Neural cell (in vitro differentiated cells): ENCODE data around the gene KLK4.

Experiments
- CTCF ChIP-seq: fragments of 450-650 bp; IDR thresholded peaks from 2 replicates; pipeline ENCODE4 v1.5.1; 2014; ENCODE audit warnings: antibody characterized with exemption, mild to moderate bottlenecking, moderate library complexity; ENCODE audit not compliant: poor library complexity, severe bottlenecking
- EZH2 ChIP-seq: fragments of 200-600, 300-800 bp; shearing (Covaris generic), sonication (generic); IDR thresholded peaks from 2 replicates; pipeline ENCODE4 v1.6.1; 2014; ENCODE audit warnings: antibody characterized with exemption, low read length, borderline replicate concordance, mild to moderate bottlenecking; ENCODE audit not compliant: insufficient read depth, poor library complexity, severe bottlenecking
- POLR2AphosphoS5 ChIP-seq: IDR thresholded peaks from 2 replicates; pipeline ENCODE4 v1.6.1; 2012
- RAD21 ChIP-seq: fragments of 450-650 bp; conservative IDR thresholded peaks from 2 replicates; pipeline ENCODE4 v1.6.1; 2014; ENCODE audit warnings: antibody characterized with exemption, mild to moderate bottlenecking, moderate library complexity

GRCh38 chr19:50906217-50906616, 5.0 kb downstream of the KLK4 start:
- no peak for TF ChIP-seq CTCF
- TF ChIP-seq POLR2AphosphoS5: no peak
- TF ChIP-seq EZH2: no peak
- no peak for TF ChIP-seq RAD21
